Kidney epithelial cell (primary cell): Measurements from ENCODE around the gene OBP2A. TPM values are rescaled to one million over a fixed set of nuclear protein-coding genes. Genes with fewer than 3 reads are reported as not detected.

Source experiments
- DNase-seq: peaks from one replicate; pipeline ENCODE4 v3.0.0-alpha.2; 2010; ENCODE audit warnings: low read depth
- H3K27me3 ChIP-seq: 2 replicates; pipeline ENCODE4 v1.6.0; 2011; ENCODE audit warnings: low read length; ENCODE audit not compliant: control insufficient read depth, insufficient read depth
- H3K36me3 ChIP-seq: 2 replicates; pipeline ENCODE4 v1.5.1; 2011; ENCODE audit warnings: low read length; ENCODE audit not compliant: control insufficient read depth, insufficient read depth
- H3K4me3 ChIP-seq: 2 replicates; pipeline ENCODE4 v1.5.1; 2011; ENCODE audit warnings: low read depth, mild to moderate bottlenecking, control low read depth, low read length
- total RNA-seq: library from RNA; depleted of rRNA; stranded (reverse); fragments of >200 nt; gene quantifications from 2 replicates; pipeline ENCODE4 v1.2.3, GENCODE V29; 2015
- TF ChIP-seq, protein P1 (sequence below): IDR thresholded peaks from 2 replicates; pipeline ENCODE4 v1.5.1; 2011; ENCODE audit warnings: mild to moderate bottlenecking, moderate library complexity, low read length, control low read depth, inconsistent platforms; ENCODE audit not compliant: insufficient read depth, poor library complexity, severe bottlenecking

OBP2A gene
- total RNA-seq, 1 donor from 2014 or later = not detected

DNA sequence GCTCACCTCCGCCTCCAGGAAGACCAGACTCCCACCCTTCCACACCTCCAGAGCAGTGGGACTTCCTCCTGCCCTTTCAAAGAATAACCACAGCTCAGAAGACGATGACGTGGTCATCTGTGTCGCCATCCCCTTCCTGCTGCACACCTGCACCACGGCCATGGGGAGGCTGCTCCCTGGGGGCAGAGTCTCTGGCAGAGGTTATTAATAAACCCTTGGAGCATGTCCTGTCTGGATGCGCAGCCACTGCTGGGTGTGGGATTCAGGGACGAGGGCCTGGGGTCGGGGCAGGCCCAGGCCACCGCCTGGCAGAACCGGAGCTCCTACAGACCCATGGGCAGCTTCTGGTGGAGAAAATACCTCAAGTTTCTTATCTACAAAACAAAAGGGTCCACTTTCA is 20.6 kb downstream of the OBP2A start:
- no peaks in the 10 kb centered on the region for H3K36me3 ChIP-seq
- DNase-seq = no peak
- TF ChIP-seq, protein P1, sequence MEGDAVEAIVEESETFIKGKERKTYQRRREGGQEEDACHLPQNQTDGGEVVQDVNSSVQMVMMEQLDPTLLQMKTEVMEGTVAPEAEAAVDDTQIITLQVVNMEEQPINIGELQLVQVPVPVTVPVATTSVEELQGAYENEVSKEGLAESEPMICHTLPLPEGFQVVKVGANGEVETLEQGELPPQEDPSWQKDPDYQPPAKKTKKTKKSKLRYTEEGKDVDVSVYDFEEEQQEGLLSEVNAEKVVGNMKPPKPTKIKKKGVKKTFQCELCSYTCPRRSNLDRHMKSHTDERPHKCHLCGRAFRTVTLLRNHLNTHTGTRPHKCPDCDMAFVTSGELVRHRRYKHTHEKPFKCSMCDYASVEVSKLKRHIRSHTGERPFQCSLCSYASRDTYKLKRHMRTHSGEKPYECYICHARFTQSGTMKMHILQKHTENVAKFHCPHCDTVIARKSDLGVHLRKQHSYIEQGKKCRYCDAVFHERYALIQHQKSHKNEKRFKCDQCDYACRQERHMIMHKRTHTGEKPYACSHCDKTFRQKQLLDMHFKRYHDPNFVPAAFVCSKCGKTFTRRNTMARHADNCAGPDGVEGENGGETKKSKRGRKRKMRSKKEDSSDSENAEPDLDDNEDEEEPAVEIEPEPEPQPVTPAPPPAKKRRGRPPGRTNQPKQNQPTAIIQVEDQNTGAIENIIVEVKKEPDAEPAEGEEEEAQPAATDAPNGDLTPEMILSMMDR = no peak
- H3K4me3 ChIP-seq = no peak overlapping the region
- H3K27me3 ChIP-seq = no peaks in the 10 kb centered on the region

DNA sequence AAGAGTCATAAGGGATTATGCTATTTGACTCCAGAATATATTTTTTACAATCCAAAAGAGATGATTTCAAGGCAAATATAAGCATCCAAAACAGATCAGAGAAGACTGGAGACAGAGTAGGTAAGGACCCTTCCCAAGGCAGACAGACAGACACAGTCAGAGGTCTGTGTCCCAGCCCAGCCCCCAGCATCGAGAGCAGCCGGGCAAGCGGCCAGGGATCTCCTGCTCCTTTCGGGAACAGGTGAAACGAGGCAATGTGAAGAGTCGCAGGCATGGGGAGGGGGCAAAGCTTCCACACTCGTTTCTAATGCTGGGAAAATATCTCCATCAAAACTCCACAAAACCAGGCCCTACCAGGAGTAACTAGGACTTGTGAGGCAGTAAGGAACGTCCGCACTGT is 21.4 kb downstream of the OBP2A start:
- TF ChIP-seq, protein P1 = no peak
- no peak for DNase-seq
- Histone ChIP-seq H3K27me3 (no peaks in the 10 kb centered on the region), H3K36me3 (no peaks in the 10 kb centered on the region), H3K4me3 (no peak overlapping the region)

DNA sequence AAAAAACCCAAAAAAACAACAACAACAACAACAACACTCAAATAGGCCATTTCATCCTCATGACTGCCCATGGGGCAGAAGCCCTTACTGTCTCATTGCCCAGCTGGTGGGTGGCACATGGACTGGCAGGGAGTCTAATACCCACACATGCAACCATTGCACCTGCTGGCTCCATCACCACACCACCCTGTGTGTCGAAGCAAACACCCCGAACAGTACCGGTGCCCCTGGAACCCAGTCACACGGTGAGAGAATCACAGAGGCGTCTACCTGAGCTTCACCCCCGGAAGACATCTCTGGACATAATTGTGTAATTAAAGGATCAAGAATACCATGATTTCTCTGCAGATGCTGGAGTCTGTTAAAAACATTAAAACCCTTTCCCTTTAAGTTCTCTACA is 22.1 kb downstream of the OBP2A start:
- H3K36me3 ChIP-seq = no peaks in the 10 kb centered on the region
- H3K27me3 ChIP-seq = no peaks in the 10 kb centered on the region
- TF ChIP-seq, protein P1 = no peak
- H3K4me3 ChIP-seq = no peak overlapping the region
- no peak for DNase-seq

DNA sequence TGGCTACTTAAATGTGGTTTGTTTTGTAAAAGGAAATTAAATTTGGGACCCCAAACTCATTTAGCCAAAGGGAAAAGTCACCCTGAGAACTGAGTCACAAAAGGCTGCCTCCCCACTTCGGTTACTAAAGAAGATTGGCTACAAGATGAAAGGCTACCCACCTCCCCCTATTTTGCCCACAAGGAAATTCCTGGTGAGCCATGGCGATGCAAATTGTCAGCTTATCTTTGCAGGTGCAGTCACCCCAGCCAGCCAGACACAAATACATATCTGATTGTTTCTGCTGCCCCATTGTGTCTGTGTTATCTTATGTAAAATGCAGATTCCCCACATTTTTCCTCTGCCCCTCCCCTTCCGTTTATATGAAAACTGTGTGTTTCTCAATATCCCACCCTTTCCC is 24.5 kb downstream of the OBP2A start:
- Histone ChIP-seq H3K4me3 (no peak overlapping the region), H3K36me3 (no peaks in the 10 kb centered on the region), H3K27me3 (no peaks in the 10 kb centered on the region)
- DNase-seq = no peak
- TF ChIP-seq, protein P1 = no peak

DNA sequence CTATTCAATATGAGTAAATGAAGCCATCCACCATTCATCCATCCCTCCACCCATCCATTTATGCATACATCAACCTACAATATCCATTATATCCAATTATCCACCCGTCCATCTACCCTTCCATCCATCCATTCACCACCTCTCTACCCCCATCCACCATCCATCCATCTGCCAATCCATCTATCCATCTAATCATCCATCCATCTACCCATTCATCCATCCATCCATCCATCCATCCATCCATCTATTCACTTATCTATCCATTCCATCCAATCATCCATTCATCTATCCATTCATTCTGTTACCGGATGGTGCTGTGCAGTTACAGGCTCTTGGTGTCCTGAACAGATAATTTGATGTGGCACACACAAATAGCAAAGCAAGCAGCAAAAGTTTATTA is 26.3 kb downstream of the OBP2A start:
- Histone ChIP-seq H3K4me3 (no peak overlapping the region), H3K27me3 (no peaks in the 10 kb centered on the region), H3K36me3 (no peaks in the 10 kb centered on the region)
- TF ChIP-seq, protein P1 = no peak
- DNase-seq = no peak

DNA sequence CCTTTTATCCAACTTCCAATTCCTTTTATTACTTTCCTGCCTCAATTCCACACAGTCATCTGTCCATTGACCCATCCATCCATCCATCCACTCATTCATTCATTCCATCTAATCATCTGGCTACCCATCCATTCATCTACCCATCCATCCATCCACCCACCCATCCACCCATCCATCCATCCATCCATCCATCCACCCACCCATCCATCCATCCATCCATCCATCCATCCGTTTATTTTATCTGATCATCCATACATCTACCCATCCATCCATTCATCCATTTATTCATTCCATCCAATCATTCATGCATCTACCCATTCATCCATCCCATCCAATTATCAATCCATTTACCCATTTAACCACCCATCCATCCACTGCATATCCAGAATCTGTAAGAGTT is 27.2 kb downstream of the OBP2A start:
- H3K36me3 ChIP-seq = no peaks in the 10 kb centered on the region
- DNase-seq = no peak
- H3K27me3 ChIP-seq = no peaks in the 10 kb centered on the region
- H3K4me3 ChIP-seq = no peak overlapping the region
- TF ChIP-seq, protein P1 = no peak
